ENCODE results near the gene HEPACAM2.

DNA sequence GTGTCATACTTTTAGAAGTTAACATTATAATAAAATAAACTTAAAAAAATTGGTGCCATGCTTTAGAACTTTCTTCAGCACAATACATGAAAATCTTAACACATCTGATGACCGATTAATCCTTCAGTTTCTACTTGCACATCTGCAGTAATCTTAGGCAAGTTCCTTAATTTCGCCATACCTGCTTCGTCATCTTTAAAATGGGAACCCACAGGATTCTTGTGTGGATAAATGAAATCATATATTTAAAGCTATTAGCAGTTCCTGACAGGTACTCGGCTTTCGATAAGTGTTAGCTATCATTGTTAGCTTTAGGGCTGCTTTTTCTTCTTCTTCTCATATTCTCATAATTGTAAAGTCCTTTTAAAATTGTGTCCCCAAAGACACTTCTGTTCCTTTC, 5.0 kb upstream of the HEPACAM2 start:
- TF ChIP-seq FOXM1 (IDR thresholded peaks at IDR 0.05; ENCODE audit: low read depth): no peak
- TF ChIP-seq SMC3 (IDR thresholded peaks at IDR 0.05; ENCODE audit: low read depth, low read length): no peak

Measured in SK-N-SH (cell line).